GM21381 (cell line): Measurements from ENCODE around the gene TRIM17.

Experiments
- ATAC-seq: cut with Tn5 transposase; IDR thresholded peaks from one replicate; pipeline ENCODE4 v1.9.1; 2021; ENCODE audit warnings: mild to moderate bottlenecking, moderate library complexity; ENCODE audit not compliant: unreplicated experiment

TRIM17 gene

DNA sequence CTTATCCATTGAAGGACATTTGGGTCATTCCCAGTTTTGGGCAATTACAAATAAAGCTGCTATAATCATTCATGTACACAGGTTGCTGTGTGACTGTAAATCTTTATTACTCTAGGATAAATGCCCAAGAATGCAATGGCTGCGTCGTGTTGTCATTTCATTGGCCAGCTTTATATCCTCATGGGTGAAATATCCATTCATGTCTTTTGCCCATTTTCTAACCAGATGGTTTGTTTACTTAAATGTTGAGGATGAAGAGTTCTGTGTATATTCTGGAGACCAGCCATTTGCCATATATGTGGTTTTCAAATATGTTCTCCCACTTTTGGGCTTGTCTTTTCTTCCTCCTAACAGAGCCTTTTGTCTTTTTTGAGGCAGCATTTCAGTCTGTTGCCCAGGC, 35.3 kb downstream of the TRIM17 start:
- no peak for ATAC-seq

DNA sequence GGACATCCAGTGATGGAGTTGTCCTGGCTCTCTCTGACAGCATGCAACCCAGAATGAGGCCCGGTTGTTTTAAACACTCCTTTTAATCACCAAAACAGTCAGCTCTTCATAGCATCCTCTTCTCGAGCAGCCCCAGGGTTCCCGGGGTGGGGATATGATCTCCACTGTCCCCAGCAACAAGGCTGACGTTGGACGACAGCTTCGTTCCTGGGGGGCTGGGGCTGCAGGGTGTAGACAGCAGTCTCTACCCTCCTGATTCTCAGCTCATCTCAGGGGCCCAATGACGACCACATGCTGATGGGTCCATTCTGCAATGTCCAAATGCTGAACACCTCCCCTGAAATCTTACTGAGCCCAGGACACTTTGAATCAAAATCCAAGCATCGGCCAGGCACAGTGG, 37.0 kb downstream of the TRIM17 start:
- ATAC-seq, result no peak

DNA sequence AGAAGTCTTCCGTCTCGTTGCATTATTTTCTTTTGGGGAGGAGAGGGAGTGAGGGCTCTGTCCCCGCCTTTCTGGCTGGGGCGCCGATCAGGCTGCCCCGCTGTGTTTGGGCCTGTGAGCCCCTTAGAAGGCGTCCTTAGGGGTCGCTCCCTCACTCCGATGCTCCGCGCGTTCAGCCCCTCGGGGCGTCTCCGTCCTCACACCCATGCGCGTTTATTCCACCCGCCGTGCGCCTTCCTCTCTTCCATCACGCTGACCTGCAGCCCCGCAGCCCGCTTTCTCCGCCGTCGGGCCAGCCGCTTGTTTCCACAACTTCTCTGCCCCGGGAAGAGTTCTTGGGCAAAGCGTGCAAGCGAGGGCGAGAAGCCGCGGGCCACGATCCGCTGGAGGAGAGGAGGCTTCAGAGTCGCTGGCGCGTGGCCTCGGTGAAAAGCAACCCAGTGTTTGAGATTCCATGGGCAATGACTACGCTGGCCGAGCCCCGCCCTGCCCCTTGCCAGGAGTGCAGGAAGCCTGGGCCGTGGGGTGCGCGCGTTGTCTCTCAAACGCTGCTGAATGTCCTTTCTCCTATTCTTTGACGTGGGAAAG, 37.7 kb downstream of the TRIM17 start:
- no peak for ATAC-seq

DNA sequence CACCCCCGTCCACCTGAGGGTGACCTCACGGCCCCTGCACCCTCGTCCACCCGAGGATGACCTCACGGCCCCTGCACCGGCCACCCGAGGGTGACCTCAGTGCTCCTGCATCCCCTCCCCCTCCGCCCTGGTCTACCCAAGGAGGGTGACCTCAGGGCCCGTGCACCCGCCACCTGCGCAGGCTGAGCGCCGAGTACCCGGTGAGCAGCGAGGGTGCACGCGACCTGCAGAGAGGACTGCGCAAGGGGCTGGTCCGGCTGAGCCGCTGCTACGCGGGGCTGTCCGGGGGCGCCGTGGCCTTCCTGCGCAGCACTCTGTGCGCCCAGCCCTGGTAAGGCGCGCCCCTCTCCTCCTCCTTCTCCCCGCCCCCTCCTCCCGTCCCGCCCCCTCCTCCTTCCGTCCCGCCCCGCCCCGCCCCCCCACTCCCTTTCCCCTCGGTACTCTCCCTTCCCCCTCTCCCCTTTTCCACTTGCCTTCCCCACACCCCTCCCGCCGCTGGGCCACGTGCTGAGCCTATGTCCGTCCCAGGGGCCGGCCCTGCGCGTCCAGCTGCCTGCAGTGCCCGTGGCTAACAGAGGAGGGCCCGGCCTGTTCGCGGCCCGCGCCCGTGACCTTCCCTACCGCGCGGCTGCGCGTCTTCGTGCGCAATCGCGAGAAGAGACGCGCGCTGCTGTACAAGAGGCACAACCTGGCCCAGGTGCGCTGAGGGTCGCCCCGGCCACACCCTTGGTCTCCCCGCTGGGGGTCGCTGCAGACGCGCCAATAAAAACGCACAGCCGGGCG, 38.4 kb downstream of the TRIM17 start:
- no peak for ATAC-seq

DNA sequence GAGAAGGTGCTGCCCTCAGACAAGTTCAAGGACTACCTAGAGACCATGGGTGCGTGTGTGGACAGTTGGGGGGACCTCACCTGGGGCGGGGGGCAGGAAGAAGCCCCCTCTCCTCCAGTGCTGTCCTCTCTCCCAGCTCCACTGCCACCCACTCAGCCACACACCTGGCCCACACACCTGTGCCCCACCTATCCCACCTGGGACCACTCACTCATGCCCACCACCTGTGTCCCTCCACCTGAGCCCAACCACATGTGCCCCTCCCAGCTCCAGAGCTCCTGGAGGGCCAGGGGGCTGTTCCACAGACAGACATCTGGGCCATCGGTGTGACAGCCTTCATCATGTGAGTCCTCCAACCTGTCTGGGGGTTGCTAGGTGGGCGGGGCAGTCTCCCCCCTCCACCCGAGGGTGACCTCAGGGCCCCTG, 39.0 kb downstream of the TRIM17 start:
- no peak for ATAC-seq

DNA sequence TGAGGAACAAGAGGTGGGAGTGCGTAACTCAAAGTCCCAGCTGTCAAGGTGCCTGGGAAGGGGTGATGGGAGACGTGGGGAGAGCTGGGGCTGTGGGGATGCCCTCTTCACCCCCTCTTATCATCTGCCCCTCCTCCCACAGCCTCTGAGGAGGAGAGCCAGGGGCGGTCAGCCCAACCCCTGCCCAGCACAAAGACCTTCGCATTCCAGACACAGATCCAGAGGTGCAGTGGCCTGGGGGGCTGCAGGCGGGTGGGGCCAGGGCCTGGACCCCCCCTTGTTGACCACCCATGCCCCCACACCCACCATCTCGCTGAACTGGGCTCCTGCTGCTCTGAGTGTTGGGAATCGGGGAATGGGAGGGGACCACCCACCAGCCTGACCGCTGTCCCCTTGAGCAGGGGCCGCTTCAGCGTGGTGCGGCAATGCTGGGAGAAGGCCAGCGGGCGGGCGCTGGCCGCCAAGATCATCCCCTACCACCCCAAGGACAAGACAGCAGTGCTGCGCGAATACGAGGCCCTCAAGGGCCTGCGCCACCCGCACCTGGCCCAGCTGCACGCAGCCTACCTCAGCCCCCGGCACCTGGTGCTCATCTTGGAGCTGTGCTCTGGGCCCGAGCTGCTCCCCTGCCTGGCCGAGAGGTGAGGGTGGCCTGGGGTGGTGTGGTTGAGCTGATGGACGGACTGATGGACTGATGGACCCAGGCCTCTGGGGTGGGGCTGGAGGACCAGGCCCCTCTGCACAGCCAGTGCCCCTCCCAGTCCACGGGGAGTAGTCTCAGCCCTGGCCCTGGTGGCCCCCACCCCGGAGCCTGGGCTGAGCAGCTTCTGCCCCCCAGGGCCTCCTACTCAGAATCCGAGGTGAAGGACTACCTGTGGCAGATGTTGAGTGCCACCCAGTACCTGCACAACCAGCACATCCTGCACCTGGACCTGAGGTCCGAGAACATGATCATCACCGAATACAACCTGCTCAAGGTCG, 39.7 kb downstream of the TRIM17 start:
- ATAC-seq, result no peak

DNA sequence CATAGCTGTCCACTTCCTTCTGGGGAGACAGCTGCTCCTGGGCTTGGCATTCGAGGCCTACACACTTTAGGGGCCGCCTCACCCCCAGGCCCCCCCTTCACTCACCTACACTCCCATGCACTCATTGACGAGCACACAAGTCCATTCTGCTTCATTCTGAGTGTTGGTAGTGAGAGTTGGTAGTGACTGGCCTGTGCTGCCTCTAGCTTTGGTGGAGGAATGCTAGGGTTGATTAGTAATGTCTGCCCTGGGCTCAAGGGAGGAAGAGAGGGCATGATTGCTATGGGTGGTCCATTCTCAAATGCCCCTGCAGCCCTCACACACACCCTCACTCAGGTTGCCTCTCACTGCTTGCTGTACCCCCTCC, 40.4 kb downstream of the TRIM17 start:
- no peak for ATAC-seq

DNA sequence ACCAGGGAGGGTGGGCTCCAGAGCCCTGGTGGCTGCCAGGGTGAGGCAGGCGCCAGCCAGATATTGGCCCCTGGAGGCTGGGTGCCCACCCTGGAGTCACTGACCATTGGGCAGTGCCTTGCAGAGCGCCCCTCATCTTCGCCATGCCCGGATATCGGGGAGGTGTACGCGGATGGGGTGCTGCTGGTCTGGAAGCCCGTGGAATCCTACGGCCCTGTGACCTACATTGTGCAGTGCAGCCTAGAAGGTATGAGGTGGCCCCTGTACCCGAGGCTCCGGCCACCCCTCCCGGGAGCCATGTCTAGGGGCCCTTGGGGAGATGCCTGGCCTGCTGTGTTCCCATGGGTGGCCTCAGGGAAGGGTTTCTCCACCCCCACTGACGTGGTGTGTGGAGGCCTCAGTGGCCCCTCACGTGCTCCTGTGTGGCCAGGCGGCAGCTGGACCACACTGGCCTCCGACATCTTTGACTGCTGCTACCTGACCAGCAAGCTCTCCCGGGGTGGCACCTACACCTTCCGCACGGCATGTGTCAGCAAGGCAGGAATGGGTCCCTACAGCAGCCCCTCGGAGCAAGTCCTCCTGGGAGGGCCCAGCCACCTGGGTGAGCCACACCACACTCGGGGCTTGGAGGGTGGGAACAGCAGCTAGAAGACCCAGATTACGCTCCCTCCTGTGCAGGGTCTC, 40.9 kb downstream of the TRIM17 start:
- no peak for ATAC-seq

DNA sequence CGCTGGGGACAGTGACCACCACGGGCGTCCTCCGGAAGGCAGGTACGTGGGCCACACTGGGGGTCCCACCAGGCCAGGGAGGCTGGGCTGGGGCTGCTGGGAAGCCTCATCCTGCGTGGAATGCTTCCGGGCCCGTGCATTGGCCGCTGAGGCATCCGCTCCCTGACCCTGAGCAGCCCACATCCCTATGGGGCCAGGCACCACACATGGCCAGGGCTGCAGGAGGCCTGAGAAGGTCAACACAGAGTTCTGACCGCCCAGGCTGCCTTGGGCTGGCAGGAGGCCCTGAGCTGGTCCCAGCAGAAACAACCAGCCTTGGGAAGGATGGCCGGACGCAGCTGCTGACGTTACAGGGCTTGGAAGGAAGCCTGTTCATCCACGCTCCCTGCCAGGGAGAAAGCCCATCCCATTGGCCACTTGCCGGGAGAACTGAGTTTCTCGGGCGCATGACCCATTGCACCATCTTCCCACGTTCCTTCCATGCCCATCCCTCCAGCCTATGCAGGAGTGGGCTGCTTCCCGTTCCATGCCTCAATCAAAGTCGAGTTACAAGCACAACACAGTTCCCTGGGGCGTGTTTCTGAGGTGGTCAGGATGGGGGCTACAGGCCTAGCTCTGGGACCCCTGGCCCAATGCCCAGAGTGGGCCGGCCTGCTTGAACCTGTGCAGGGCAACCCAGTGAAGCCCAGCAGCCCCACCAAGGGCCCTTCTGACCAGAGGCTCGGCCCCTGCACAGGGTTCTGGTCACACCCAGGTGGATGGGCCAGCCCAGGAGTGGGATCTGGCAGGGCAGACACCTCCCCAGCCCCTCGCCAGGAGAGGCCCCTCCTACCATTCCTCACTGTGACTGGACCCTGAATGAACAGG, 41.7 kb downstream of the TRIM17 start:
- ATAC-seq, result no peak

DNA sequence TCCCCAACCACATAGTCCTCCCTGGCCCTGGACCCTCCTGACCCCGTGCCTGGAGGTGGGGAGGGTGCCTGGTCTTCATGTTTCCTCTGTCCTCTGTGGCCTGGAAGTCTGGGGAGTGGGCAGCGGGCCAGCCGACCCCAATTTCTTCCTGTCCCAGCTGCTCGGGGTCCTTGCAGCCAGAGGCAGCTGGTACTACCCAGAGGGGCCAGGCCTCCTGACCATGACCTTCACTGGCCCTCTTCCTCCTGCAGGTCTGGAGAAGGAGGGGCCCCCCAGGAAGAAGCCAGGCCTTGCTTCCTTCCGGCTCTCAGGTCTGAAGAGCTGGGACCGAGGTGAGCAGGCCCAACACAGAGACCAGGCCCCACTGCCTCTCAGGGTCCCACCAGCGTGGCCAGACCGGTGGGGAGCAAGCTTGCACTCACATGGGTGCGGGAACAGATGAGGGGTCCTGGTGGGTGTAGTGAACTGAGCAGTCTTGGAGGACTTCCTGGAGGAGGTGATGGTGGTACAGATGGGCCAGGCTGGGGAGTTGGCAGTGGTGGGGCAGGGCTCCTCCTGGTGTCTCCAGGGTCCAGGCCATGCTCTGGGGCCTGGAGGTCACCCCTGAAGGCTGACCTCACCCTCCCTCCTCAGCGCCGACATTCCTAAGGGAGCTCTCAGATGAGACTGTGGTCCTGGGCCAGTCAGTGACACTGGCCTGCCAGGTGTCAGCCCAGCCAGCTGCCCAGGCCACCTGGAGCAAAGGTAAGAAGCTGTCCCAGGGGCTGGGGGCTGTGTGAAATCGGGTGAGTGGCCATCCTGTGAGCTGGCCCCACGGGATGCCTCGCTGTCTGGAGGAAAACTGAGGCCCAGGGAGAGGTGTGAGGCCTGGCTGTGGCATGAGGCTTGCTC, 42.7 kb downstream of the TRIM17 start:
- ATAC-seq, result no peak

DNA sequence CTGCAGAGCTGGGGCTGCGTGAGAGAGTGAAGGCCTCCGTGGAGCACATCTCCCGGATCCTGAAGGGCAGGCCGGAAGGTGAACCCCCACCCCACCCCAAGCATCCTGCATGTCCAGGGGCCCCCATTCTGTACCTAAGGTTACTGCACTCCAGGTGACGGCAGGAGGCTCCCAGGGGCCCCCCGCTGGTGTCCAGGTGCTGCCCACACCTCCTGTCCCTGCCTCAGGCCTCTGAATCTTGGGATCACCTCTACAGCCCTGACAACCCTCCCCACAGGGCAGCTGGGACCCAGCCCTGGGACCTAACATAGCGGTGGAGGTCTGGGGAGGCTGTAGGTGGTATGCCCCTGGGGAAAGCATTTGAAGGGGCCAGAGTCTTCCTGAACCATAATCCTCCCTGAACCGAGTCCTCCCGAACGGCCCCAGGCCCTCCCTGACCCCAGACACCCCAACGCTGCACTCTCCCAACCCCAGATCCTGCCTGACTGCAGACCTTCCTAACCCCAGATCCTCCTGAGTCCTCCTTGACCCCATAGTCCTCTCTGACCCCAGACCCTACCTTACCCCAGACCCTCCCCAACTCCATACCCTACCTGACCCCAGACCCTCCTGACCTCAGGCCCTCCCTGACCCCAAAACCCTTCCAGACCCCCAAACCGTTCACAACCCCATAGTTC, 43.5 kb downstream of the TRIM17 start:
- ATAC-seq, result no peak

DNA sequence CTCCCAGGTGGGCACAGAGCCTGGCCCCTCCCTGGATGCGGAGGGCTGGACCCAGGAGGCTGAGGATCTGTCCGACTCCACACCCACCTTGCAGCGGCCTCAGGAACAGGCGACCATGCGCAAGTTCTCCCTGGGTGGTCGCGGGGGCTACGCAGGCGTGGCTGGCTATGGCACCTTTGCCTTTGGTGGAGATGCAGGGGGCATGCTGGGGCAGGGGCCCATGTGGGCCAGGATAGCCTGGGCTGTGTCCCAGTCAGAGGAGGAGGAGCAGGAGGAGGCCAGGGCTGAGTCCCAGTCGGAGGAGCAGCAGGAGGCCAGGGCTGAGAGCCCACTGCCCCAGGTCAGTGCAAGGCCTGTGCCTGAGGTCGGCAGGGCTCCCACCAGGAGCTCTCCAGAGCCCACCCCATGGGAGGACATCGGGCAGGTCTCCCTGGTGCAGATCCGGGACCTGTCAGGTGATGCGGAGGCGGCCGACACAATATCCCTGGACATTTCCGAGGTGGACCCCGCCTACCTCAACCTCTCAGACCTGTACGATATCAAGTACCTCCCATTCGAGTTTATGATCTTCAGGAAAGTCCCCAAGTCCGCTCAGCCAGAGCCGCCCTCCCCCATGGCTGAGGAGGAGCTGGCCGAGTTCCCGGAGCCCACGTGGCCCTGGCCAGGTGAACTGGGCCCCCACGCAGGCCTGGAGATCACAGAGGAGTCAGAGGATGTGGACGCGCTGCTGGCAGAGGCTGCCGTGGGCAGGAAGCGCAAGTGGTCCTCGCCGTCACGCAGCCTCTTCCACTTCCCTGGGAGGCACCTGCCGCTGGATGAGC, 44.3 kb downstream of the TRIM17 start:
- ATAC-seq, result no peak

DNA sequence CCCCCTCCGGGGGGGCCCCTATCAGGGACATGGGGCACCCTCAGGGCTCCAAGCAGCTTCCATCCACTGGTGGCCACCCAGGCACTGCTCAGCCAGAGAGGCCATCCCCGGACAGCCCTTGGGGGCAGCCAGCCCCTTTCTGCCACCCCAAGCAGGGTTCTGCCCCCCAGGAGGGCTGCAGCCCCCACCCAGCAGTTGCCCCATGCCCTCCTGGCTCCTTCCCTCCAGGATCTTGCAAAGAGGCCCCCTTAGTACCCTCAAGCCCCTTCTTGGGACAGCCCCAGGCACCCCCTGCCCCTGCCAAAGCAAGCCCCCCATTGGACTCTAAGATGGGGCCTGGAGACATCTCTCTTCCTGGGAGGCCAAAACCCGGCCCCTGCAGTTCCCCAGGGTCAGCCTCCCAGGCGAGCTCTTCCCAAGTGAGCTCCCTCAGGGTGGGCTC, 44.9 kb downstream of the TRIM17 start:
- no peak for ATAC-seq

DNA sequence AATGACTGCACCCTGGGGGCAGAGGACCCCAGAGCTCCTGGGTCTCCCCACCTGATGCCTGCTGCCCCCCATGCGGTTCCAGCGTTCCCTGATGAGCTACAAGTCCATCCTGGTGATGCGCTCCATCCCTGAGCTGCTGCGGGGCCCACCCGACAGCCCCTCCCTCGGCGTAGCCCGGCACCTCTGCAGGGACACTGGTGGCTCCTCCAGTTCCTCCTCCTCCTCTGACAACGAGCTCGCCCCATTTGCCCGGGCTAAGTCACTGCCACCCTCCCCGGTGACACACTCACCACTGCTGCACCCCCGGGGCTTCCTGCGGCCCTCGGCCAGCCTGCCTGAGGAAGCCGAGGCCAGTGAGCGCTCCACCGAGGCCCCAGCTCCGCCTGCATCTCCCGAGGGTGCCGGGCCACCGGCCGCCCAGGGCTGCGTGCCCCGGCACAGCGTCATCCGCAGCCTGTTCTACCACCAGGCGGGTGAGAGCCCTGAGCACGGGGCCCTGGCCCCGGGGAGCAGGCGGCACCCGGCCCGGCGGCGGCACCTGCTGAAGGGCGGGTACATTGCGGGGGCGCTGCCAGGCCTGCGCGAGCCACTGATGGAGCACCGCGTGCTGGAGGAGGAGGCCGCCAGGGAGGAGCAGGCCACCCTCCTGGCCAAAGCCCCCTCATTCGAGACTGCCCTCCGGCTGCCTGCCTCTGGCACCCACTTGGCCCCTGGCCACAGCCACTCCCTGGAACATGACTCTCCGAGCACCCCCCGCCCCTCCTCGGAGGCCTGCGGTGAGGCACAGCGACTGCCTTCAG, 45.5 kb downstream of the TRIM17 start:
- no peak for ATAC-seq

DNA sequence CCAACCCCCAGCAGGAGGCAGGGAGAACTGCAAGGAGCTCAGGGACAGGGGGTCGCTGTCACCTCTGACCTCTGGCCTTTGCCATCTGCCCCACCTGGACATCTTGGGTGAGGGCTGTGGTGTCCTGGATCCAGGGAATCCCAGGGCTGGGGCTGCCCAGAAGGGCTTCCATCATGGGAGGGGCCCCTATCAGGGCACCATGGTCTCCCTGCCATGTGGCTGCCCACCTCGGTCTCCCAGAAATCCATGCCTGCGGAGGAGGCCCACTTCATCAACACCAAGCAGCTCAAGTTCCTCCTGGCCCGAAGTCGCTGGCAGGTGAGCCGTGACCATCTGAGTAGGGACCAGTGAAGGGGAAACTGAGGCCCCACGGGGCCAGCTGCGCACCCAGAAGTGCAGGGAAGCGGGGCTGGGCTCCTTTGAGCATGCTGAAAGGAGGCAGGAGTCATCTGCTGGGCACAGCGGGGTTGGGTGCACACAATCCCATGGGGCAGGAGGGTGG, 46.2 kb downstream of the TRIM17 start:
- no peak for ATAC-seq

DNA sequence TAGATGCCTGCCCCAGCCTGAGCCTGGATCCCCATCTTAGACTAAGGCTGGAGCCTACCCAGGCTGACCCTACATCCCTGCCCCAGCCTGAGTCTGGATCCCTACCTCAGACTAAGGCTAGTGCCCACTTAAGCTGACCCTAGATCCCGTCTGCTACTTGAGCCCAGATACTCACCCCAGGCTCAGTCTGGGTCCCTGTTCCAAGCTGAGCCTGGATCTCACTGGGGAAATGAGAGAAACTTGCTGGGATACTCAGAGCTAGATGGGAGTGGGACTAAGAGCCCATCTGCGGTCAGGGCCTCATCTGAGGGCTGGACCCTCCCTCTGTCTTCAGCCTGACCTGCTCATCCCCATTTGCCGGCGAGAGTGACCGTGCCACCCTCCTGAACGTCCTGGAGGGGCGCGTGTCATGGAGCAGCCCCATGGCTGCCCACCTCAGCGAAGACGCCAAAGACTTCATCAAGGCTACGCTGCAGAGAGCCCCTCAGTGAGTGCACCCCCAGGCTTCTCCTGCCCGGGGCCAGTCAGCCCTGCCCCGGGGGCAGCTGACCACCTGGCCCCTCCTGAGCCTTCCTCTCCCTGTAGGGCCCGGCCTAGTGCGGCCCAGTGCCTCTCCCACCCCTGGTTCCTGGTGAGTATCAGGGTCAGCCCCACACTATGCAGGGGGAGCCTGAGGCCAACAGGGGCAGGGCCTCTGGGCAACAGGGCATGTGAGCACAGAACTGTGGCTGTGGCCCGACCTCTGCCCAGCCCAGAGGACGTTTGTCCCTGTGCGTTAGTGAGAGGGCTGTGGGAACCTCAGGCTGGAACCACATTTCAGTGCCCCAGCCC, 46.8 kb downstream of the TRIM17 start:
- no peak for ATAC-seq
